HG03342 (cell line): Measurements from ENCODE around the gene TAF1C.

Experiments used
- ATAC-seq: cut with Tn5 transposase; IDR thresholded peaks from one replicate; pipeline ENCODE4 v1.9.1; 2021; ENCODE audit warnings: mild to moderate bottlenecking, moderate library complexity; ENCODE audit not compliant: unreplicated experiment

The TAF1C gene

DNA sequence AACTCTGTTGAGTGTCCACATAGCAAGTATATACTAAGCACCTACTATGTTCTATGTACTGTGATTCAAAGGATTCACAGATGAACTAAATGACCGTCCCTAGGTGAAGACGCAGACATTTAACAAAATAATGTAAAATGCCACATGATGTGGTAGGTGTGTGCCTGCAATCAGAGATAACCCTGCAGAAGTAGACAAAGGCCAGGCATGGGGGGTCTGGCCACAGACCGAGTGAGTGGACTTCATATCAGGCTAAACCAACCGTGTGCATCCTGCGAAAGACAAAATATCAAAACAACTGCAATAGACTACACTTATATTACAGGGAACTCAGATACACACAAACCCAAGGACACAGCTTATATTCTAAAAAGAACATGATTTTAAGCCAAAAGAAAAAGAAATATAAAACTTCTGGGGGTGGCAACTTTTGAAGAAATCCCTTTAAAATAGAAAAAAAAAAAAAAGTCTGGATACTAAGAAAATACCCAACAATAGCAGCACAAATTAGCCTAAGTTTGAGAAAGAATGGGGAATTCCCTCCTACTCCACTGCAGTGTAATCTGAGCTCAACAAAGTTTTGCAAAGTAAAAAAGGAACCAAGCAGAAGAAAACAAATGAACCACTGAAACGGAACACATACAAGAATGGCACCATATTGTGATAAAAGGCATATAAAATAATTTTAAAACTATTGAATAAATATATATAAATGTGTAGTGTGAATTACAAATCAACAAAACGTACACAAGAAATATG lies 54.2 kb downstream of the TAF1C start:
- no peak for ATAC-seq

DNA sequence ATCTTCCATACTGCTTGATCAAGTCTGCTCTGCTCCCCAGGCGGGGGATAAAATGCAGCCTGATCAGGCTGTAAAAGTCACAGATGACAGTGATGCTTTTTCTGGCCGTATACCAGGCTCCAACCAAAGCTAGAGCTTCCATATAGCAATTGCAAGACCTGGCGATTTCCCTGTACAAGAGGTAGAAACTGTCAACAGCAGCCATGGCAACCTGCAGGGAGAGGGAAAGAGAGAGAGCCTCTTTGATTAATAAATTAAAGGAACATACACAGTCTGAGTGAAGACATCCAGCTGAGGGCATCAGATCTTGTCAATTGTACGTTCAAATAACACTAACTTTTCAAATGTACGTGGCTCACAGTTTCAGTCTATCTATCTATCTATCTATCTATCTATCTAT lies 55.7 kb downstream of the TAF1C start:
- no peak for ATAC-seq
